OCI-M2 (cell line): ENCODE measurements around the gene COA7.
"Not testable (repeated sequence)": the region's sequence is repeated elsewhere in the genome, so short reads cannot be mapped to it uniquely, and the experiment has no call there.

Source experiments
- DNase-seq: peaks from one replicate; lab custom pipeline; 2025; ENCODE audit not compliant: unreplicated experiment; lab: John Stamatoyannopoulos, UW

The COA7 gene

GRCh38 chr1:52706941-52707926 lies 9.1 kb upstream of the COA7 start:
- no peak for DNase-seq

- no peak for DNase-seq
Measured at GRCh38 chr1:52706136-52706670, 8.1 kb upstream of the COA7 start.

- no peak for DNase-seq
Measured at GRCh38 chr1:52702886-52703787, 5.0 kb upstream of the COA7 start.

GRCh38 chr1:52695627-52696026 lies 2.5 kb downstream of the COA7 start:
- DNase-seq, result no peak

- DNase-seq, result no peak
Measured at GRCh38 chr1:52693843-52694242, 4.3 kb downstream of the COA7 start.

- DNase-seq, result not testable (repeated sequence)
Measured at GRCh38 chr1:52693351-52693750, 4.8 kb downstream of the COA7 start.

GRCh38 chr1:52692697-52693096 lies 5.5 kb downstream of the COA7 start:
- no peak for DNase-seq

- no peak for DNase-seq
Measured at GRCh38 chr1:52691821-52692220, 6.3 kb downstream of the COA7 start.

GRCh38 chr1:52686830-52687229 lies 11.3 kb downstream of the COA7 start:
- DNase-seq, result no peak

- DNase-seq, result peak; percentile 34
Measured at GRCh38 chr1:52686261-52686751, 11.8 kb downstream of the COA7 start.

- no peak for DNase-seq
Measured at GRCh38 chr1:52684545-52684944, 13.6 kb downstream of the COA7 start.

GRCh38 chr1:52683367-52683940 lies 14.7 kb downstream of the COA7 start:
- DNase-seq, result no peak

- no peak for DNase-seq
Measured at GRCh38 chr1:52681136-52681535, 17.0 kb downstream of the COA7 start.

- DNase-seq, result no peak
Measured at GRCh38 chr1:52680353-52680752, 17.8 kb downstream of the COA7 start.

- DNase-seq, result no peak
Measured at GRCh38 chr1:52679498-52679897, 18.6 kb downstream of the COA7 start.

- DNase-seq, result no peak
Measured at GRCh38 chr1:52679048-52679447, 19.1 kb downstream of the COA7 start.

GRCh38 chr1:52677076-52677806 lies 20.9 kb downstream of the COA7 start:
- DNase-seq, result no peak

- DNase-seq, result no peak
Measured at GRCh38 chr1:52676249-52676903, 21.8 kb downstream of the COA7 start.

- DNase-seq, result no peak
Measured at GRCh38 chr1:52674497-52675384, 23.4 kb downstream of the COA7 start.
